ENCODE data around the gene NAXE. TPM values are rescaled to one million over a fixed set of nuclear protein-coding genes. Genes with fewer than 3 reads are reported as not detected.

NAXE gene
- total RNA-seq, 6 experiments from 2014 or later: 73.9 to 83.9 (median 76.7) TPM

- Mint-ChIP-seq H3K9me3 (no peaks in the 10 kb centered on the region), H3K27ac (peak overlapping the region; percentile 89; the same call in 1 of the 2 replicates), H3K36me3 (ENCODE audit: low read depth) (peaks cover 7% of the 10 kb centered on the region; the same call in 1 of the 2 replicates), H3K27me3 (ENCODE audit: insufficient read depth) (peaks cover 3% of the 10 kb centered on the region), H3K4me1 (ENCODE audit: low read depth) (peaks cover 16% of the 10 kb centered on the region), H3K4me3 (peak overlapping the region; percentile 89; the same call in 1 of the 2 replicates)
- no peak for DNase-seq
- TF ChIP-seq CTCF (IDR thresholded peaks at IDR 0.05): no peak
Observed at GRCh38 chr1:156590326-156591180, 1.0 kb upstream of the NAXE start.

- Mint-ChIP-seq H3K4me3 (peak overlapping the region; percentile 89), H3K4me1 (ENCODE audit: low read depth) (peaks cover 16% of the 10 kb centered on the region), H3K27ac (peak overlapping the region; percentile 89), H3K9me3 (no peaks in the 10 kb centered on the region), H3K27me3 (ENCODE audit: insufficient read depth) (no peaks in the 10 kb centered on the region; the same call in 1 of the 2 replicates), H3K36me3 (ENCODE audit: low read depth) (peaks cover 11% of the 10 kb centered on the region; the same call in 1 of the 2 replicates)
- DNase-seq: no peak
- no peak for TF ChIP-seq CTCF (IDR thresholded peaks at IDR 0.05)
Observed at GRCh38 chr1:156591181-156591431, 470 bp upstream of the NAXE start.

GRCh38 chr1:156592158-156592909 lies 758 bp downstream of the NAXE start:
- H3K9me3 Mint-ChIP-seq: no peaks in the 10 kb centered on the region
- H3K27me3 Mint-ChIP-seq (ENCODE audit: insufficient read depth): no peaks in the 10 kb centered on the region; the same call in 1 of the 2 replicates
- H3K27ac Mint-ChIP-seq: peak overlapping the region; percentile 48

GRCh38 chr1:156592910-156593660 lies 1.5 kb downstream of the NAXE start:
- TF ChIP-seq CTCF (IDR thresholded peaks at IDR 0.05): no peak
- DNase-seq: no peak
- Mint-ChIP-seq H3K27ac (peak overlapping the region; percentile 48; the same call in 1 of the 2 replicates), H3K4me1 (ENCODE audit: low read depth) (peaks cover 16% of the 10 kb centered on the region), H3K9me3 (no peaks in the 10 kb centered on the region), H3K36me3 (ENCODE audit: low read depth) (peaks cover 11% of the 10 kb centered on the region; the same call in 1 of the 2 replicates), H3K27me3 (ENCODE audit: insufficient read depth) (no peaks in the 10 kb centered on the region; the same call in 1 of the 2 replicates), H3K4me3 (peak overlapping the region; percentile 89)

More at GRCh38 chr1:156592158-156592909, 758 bp downstream of the NAXE start:
- no peak for TF ChIP-seq CTCF (IDR thresholded peaks at IDR 0.05)
- peaks cover 11% of the 10 kb centered on the region; the same call in 1 of the 2 replicates for H3K36me3 Mint-ChIP-seq (ENCODE audit: low read depth)
- peak overlapping the region; percentile 89 for H3K4me3 Mint-ChIP-seq
- no peak for DNase-seq
- peaks cover 16% of the 10 kb centered on the region for H3K4me1 Mint-ChIP-seq (ENCODE audit: low read depth)

- no peaks in the 10 kb centered on the region; the same call in none of the 2 replicates for H3K27me3 Mint-ChIP-seq (ENCODE audit: insufficient read depth)
- H3K4me3 Mint-ChIP-seq: no peak overlapping the region
- no peak overlapping the region for H3K27ac Mint-ChIP-seq
- peaks cover 16% of the 10 kb centered on the region for H3K4me1 Mint-ChIP-seq (ENCODE audit: low read depth)
- no peak for TF ChIP-seq CTCF (IDR thresholded peaks at IDR 0.05)
- no peak for DNase-seq
- H3K9me3 Mint-ChIP-seq: no peaks in the 10 kb centered on the region
- peaks cover 11% of the 10 kb centered on the region; the same call in 1 of the 2 replicates for H3K36me3 Mint-ChIP-seq (ENCODE audit: low read depth)
Observed at GRCh38 chr1:156593661-156593989, 2.0 kb downstream of the NAXE start.

All from HFFc6 (cell line).